IPS DF 4.7 (cell line): ENCODE results near the gene C1orf159.
"Not testable (repeated sequence)": the region's sequence is repeated elsewhere in the genome, so short reads cannot be mapped to it uniquely, and the experiment has no call there.

Experiments
- DNase-seq: peaks from one replicate; pipeline ENCODE4 v3.0.0-alpha.2; 2013; ENCODE audit warnings: low spot score; ENCODE audit errors: extremely low read depth

The C1orf159 gene

DNA sequence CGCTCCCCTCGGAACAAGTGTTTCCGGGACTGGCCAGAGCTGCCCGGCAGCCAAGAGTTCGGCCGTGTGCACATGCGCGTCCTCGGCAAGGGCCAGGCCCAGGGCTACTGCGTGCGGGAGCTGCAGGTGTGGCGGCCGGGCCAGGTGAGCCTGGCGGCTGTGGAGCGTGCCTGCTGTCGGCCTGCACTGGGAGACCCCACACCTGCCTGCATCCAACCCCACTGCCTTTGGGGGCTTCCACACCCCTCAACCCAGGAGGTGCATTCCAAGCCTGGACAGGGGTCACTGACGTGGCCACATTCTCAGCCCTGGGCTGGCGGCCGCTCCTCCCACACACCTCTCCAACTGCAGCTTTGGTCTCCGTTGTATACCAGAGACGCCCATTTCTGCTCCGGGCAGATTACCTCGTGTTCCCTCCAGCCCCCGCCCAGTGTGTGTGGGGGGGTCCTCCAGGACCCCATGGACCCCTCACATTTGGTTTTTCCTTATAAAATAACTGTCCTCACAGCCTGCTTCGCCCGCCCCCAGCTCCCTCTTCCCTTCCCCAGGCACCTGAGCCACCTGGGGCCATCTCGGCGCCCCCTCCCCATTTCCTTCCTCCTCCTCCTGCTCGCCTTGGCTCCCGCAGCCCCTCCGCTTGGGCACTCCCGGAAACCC, 47.9 kb downstream of the C1orf159 start:
- no peak for DNase-seq

DNA sequence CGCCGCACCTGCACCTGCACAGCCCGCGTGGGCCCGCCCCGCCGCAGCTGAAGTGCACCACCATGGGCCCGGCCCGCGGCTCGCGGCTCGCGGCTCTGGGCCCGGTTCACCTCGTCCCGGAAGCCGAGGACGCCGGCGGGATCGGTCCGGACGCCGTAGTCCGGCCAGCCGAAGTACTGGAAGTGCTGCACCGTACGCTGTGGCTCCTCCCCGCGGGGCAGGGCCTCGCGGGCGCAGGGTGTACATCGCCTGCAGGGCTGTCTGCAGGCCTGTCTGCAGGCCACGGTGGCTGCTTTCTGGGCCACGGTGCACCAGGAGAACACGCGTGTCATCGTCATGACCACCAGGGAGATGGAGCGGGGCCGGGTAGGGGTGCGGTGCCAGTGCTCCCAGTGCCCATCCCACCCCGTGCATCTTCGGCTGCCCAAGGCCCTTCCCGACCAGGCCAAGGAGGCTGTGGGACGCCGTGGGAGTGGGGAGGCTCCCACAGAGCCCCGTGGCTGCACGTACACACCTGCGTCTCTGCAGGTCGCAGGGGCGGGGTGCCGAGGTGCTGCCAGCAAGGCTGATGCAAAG, 48.5 kb downstream of the C1orf159 start:
- no peak for DNase-seq

DNA sequence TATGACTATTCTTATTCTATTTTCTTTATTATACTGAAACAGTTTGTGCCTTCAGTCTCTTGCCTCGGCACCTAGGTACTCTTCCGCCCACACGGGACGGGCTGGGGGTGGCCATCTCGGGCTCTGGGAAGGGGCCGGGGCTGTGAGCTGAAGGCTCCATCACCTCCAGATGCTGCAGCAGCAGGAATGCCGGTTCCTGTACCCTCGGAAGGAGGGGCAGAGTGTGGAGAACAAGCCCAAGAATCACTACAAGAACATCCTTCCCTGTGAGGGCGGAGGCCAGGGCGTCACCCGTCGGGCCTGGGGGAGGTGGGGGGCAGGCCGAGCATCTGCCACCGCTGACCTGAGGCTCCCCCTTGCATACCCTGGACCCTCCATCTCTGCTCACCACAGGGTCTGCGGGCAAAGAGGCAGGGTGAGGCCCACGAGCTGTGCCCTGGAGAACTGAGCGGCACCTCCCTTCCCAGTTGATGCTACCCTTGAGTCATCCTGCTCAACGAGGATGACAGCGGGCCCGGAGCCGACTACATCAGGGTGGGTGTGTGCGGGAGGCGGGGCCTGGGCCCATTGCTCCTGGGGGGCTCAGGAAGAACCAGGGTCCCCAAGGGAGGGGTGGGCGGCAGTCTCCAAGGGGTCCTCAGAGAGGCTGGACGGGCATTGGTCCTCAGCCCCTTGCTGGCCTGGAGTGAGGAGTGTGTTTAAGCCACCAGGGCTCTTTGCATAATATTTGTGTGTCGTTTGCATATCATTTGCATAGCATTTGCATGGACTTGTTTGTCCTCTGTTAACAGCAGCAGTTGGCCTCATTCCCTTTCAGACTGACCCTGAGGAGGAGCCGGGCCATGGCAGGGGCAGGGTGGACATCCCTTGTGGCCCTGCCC, 49.2 kb downstream of the C1orf159 start:
- no peak for DNase-seq

- not testable (repeated sequence) for DNase-seq
Measured at GRCh38 chr1:1065940-1066304, 50.0 kb downstream of the C1orf159 start.

GRCh38 chr1:1065265-1065939, 50.5 kb downstream of the C1orf159 start:
- DNase-seq: no peak

- DNase-seq: no peak
Measured at GRCh38 chr1:1063945-1064831, 51.7 kb downstream of the C1orf159 start.

DNA sequence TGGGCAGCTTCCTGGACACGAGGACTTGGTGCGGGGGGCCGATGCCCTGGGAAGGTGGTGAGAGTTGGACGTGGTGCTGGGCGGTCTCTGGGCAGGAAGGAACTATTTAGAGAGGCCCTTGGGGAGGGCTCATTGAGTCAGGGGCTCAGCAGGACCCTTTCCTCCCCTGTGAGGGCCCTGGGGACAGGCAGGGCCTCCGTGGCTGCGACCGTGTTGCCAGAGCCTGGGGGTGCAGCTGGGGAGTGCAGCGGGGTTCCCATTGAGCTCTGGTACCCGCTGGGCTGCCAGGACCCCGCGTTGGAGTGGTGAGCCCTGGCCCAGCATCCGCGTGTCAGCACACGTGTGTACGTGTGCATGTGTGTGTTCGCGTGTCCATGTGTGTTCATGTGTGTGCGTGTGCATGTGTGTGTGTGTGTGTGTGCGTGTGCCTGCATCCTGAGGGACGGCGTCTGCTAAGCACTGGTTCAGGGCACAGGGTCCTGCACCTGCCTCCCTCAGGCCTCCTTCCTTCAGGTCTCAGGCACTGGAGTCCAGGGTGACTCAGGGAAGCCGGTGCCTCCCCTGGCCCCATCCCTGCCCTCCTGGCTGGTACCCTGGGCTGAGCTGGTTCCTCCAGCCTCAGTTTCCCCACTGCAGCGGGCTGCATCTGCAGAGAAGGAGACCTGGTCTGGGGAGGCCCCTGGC, 52.5 kb downstream of the C1orf159 start:
- no peak for DNase-seq

GRCh38 chr1:1062348-1063163, 53.3 kb downstream of the C1orf159 start:
- no peak for DNase-seq

DNA sequence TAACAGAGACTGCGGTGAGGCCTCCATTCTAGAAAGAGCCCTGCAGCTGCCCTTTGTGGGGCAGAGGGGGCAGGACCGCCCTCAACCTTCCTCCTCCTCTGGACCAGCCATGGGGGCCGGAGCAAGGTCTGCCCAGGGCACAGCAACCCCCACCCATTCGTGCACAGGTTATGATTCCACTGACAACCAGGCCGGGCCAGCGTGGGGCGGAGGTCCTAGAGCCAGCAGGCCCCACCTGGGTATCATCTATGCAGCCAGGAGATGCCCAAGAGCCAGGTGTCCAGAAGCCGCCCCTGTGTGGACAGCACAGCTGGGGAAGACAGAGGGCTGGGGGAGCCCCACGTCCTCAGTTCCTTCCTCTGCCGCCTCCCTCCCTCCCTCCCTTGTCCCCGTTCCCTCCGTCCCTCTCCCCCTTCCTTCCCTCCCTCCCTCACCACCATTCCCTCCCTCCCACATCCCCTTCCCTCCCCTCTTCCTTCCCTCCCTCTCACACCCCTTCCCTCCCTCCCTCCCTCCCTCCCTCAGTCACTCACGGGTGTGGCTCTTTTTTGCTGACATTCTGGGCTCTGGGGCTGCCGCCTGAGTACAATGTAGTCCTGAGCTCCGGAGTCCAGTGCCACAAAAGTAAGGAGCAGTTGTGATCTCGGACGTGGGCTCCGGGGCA, 54.1 kb downstream of the C1orf159 start:
- DNase-seq: no peak

- no peak for DNase-seq
Measured at GRCh38 chr1:1060281-1061000, 55.4 kb downstream of the C1orf159 start.

DNA sequence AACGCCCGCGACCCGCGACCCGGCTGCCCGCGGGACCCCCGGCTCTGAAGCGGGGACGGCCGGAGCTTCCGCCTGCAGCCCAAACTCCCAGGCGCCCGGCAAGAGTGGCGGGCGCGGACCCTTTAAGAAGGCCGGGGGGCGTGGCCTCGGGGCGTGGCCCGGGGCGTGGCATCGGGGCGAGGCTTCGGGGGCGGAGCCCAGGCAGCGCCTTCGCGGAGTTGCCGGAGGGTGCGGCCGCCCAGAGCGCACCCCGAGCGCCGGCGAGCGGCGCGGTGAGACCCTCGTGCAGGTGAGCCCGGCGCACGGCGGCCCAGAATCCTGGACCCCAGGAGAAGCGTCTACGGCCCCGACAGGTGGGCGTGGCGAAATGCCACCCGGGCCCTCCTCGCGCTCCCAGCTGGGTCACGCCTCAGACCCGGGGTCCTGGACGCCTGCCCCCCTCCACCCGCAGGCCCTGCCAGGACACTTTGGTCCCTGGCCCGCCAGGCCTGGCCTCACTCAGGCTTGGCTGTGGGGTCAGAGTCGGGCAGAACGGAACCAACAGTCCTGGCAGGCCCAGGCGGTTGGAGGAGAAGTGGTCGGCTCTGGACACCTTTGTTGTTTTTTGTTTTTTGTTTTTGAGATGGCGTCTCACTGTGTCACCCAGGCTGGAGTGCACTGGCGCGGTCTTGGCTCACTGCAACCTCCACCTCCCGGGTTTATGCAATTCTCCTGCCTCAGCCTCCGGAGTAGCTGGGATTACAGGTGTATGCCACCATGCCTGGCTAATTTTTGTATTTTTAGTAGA, 56.2 kb downstream of the C1orf159 start:
- no peak for DNase-seq

DNA sequence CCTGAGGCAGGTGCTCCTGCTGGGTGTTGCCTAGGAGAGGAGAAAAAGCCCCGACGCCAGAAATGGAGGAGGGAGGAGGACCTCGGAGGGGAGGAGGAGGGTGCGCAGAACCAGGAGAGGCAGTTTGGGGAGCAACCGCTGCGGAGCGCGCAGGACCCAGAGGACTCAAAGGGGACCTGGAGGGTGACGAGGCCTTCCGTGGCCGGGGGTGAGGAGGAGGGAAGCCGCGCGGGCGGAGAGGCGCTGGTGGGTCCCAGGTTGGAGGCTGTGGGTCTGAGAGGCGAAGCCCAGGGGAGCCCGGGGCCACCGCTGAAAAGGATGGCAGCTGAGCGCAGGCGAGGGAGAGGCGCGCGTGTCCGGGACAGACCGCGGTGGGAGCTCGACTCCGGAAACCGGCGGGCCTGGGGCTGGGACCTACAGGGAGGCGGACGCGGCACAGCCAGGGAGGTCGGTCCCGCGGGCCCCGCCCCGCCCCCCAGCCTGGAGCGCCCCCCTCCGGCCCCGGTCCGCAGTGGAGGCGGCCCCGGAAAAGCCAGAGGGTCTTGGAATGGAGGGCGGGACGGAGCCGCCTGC, 56.9 kb downstream of the C1orf159 start:
- no peak for DNase-seq

DNA sequence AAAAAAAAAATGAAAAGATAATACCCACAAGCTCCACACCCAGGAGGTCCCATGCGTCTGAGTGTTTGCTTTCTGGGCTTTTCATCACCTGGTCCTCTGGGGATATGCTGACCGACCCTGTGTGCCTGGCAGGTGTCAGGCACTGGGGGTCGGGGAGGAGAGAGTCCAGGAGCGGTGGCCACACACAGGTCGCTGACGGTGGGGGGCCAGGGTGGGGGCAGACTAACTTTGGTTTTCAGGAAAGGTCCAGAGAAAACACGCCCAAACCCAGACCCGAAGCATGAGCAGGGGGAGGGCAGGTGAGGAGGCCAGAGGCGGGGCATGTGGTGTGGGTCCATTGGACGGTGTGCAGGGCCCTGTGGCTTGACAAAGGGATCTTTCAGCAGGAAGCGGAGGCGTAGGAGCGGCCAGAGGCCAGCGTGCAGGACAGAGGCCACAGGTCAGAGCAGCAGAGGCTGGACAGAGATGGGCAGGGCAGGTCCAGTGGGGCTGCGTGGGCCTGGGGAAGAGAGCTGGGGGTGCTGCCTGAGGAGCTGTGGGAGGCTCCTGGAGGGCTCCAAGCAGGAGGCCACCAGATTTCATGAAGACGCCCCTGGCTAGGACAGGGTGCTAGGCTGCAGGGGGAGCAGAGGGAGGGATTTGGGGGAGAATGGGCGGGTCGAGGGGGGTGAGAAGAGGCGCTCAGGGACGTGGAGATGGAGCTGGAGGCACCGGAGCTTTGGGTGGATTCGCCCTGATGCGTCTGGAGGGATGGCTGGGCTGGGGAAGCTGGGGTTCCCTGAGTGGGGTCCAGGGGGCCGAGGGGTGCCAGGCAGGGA, 57.6 kb downstream of the C1orf159 start:
- DNase-seq: no peak

- not testable (repeated sequence) for DNase-seq
Measured at GRCh38 chr1:1057769-1058087, 58.2 kb downstream of the C1orf159 start.

DNA sequence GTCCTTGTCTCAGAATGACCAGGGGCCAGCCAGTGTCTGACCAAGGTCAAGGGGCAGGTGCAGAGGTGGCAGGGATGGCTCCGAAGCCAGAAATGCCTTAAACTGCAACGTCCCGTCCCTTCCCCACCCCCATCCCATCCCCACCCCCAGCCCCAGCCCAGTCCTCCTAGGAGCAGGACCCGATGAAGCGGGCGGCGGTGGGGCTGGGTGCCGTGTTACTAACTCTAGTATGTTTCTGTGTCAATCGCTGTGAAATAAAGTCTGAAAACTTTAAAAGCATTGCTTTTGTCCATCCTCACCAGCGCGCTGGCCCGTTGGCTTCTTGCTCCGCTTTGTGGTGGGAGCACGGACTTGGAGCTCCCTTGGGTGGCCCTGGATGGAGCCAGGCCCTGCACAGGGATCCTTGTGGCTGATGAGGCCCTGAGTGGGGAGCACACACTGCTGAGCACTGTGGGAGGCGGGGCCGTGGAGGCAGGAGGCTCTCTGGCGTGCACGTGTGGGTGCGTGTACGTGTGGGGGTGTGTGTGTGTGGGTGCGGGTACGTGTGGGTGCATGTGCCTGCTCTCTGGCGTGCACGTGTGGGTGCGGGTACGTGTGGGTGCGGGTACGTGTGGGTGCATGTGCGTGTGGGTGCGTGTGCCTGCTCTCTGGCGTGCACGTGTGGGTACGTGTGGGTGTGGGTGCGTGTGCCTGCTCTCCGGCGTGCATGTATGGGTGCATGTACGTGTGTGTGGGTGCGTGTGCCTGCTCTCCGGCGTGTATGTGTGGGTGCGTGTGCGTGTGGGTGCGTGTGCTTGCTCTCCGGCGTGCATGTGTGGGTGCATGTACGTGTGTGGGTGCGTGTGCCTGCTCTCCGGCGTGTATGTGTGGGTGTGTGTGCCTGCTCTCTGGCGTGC, 59.8 kb downstream of the C1orf159 start:
- DNase-seq: no peak
